Fibroblast of pulmonary artery (primary cell): ENCODE measurements around the gene E2F6.

Experiments
- DNase-seq: peaks from one replicate; pipeline ENCODE4 v3.0.0-alpha.2; 2010; ENCODE audit warnings: low read depth
- H3K4me3 ChIP-seq: replicated peaks from 2 replicates; pipeline ENCODE4 v1.5.1; 2011; ENCODE audit warnings: low read depth, mild to moderate bottlenecking, control low read depth, low read length, moderate library complexity
- CTCF ChIP-seq: IDR thresholded peaks from 2 replicates; pipeline ENCODE4 v1.5.1; 2011; ENCODE audit warnings: mild to moderate bottlenecking, control low read depth, low read length, inconsistent platforms; ENCODE audit errors: missing control alignments

The E2F6 gene

GRCh38 chr2:11430729-11431128, 35.2 kb downstream of the E2F6 start:
- TF ChIP-seq CTCF, result no peak
- DNase-seq, result no peak
- no peak overlapping the region for H3K4me3 ChIP-seq

DNA sequence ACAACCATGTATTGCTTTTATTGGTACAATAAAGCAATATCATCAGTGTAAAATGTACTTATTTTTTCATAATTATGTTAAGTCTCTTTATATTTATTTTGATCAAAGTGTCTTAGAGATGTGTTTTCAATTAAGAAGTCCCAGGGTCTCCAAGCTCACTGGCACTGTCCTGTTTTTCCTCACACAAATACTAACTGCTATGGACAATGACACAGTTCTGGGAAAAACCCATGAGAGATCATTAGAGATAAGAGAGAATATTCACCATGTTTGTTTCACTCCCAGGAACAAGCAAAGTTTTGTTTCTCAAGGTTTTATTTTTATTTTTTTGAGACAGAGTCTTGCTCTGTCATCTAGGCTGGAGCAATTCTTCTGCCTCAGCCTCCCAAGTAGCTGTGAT, 38.7 kb downstream of the E2F6 start:
- DNase-seq, result no peak
- H3K4me3 ChIP-seq, result no peak overlapping the region
- TF ChIP-seq CTCF, result no peak

DNA sequence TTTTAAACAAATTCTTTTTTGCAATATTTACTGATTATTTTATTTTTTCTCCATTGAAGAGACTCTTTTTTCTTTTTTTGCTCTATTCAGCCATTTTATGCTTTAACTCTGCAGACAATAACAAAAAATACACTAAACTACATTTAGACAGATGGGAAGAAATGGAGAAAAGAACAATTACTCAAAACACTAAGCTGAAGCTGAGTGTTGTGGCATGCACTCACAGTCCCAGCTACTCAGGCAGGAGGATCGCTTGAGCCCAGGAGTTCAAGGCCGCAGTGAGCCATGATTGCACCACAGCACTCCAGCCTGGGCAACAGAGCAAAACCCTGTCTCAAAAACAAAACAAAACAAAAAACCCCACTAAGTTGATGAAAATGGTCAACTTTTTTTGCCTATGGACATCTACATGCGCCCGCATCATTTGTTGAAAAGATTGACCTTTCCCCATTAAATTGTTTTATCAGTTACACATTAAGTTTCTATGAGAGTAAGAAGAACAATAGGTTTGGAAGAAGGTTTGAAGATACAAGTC, 43.0 kb downstream of the E2F6 start:
- no peak for DNase-seq
- no peak for TF ChIP-seq CTCF
- no peak overlapping the region for H3K4me3 ChIP-seq

DNA sequence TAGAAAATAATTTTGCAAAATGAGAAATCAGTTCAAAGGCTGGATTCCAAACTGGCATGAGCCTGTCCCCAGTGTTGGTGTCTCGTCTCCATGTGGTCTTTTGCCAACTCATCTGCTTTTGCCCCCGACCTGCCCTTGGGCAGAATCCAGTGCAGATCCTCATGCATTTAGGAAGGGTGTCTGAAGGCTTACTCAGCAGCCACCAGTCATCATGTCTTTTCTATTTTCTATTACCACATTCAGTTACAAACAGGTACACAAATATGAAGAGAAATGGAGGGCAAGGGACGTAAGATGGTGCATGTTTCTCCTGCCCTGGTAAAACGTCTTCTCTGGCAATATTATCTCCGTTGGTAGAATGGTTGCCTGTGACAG, 43.5 kb downstream of the E2F6 start:
- no peak overlapping the region for H3K4me3 ChIP-seq
- no peak for TF ChIP-seq CTCF
- DNase-seq, result no peak

- TF ChIP-seq CTCF, result no peak
- H3K4me3 ChIP-seq, result no peak overlapping the region
- no peak for DNase-seq
Observed at GRCh38 chr2:11421863-11422490, 44.0 kb downstream of the E2F6 start.

GRCh38 chr2:11420671-11421070, 45.3 kb downstream of the E2F6 start:
- no peak for TF ChIP-seq CTCF
- DNase-seq, result no peak
- H3K4me3 ChIP-seq, result no peak overlapping the region

- TF ChIP-seq CTCF, result no peak
- H3K4me3 ChIP-seq, result no peak overlapping the region
- DNase-seq, result no peak
Observed at GRCh38 chr2:11420190-11420589, 45.8 kb downstream of the E2F6 start.
